GM19193 (cell line): Measurements from ENCODE around the gene PPM1M.
A peak's percentile ranks its signal among the peaks of the same experiment; 100 is the strongest.

Experiments
- POLR2A ChIP-seq: IDR thresholded peaks from 4 replicates; pipeline ENCODE4 v1.6.1; 2011; ENCODE audit not compliant: insufficient read depth, insufficient read length; ENCODE audit errors: extremely low read depth

The PPM1M gene

GRCh38 chr3:52221563-52222318, 23.8 kb upstream of the PPM1M start:
- TF ChIP-seq POLR2A, result no peak

GRCh38 chr3:52222319-52223221, 23.0 kb upstream of the PPM1M start:
- TF ChIP-seq POLR2A, result no peak

- no peak for TF ChIP-seq POLR2A
Measured at GRCh38 chr3:52223449-52224408, 21.8 kb upstream of the PPM1M start.

- TF ChIP-seq POLR2A, result peak; percentile 81
Measured at GRCh38 chr3:52225452-52226228, 19.9 kb upstream of the PPM1M start, which contains the start of gene TLR9. Gene TLR9, minus strand, starts transcription at chr3:52225645. Its CDS starts 116 bp downstream, at chr3:52225529.

GRCh38 chr3:52226229-52226817, 19.2 kb upstream of the PPM1M start:
- no peak for TF ChIP-seq POLR2A

GRCh38 chr3:52227117-52227516, 18.4 kb upstream of the PPM1M start:
- TF ChIP-seq POLR2A, result no peak

- no peak for TF ChIP-seq POLR2A
Measured at GRCh38 chr3:52227766-52228165, 17.8 kb upstream of the PPM1M start.

GRCh38 chr3:52228266-52228665, 17.3 kb upstream of the PPM1M start:
- no peak for TF ChIP-seq POLR2A

GRCh38 chr3:52228751-52229291, 16.7 kb upstream of the PPM1M start:
- TF ChIP-seq POLR2A, result no peak

GRCh38 chr3:52229656-52230055, 15.9 kb upstream of the PPM1M start:
- no peak for TF ChIP-seq POLR2A

- no peak for TF ChIP-seq POLR2A
Measured at GRCh38 chr3:52230461-52230860, 15.1 kb upstream of the PPM1M start.

- TF ChIP-seq POLR2A, result no peak
Measured at GRCh38 chr3:52230889-52231499, 14.6 kb upstream of the PPM1M start.
